HepG2 (cell line): ENCODE results near the gene CTCF. TPM values are rescaled to one million over a fixed set of nuclear protein-coding genes. Genes with fewer than 3 reads are reported as not detected.

ENCODE experiments used
- AHR ChIP-seq: IDR thresholded peaks from 2 replicates; pipeline ENCODE4 v1.6.1; 2018; ENCODE audit warnings: missing genetic modification reagents, missing compliant biosample characterization
- ASH2L ChIP-seq: fragments of 300-600, 200-600 bp; sonication (generic); IDR thresholded peaks from 2 replicates; pipeline ENCODE4 v1.7.0; 2017; ENCODE audit warnings: low read depth, mild to moderate bottlenecking, moderate library complexity, mixed read lengths, low read length; ENCODE audit not compliant: insufficient read length
- ATF6 ChIP-seq: sonication (generic); formaldehyde crosslinking; conservative IDR thresholded peaks from 2 replicates; pipeline ENCODE4 v1.4.0; 2020; ENCODE audit warnings: missing genetic modification reagents
- BORCS8-MEF2B ChIP-seq: sonication (generic); formaldehyde crosslinking; IDR thresholded peaks from 2 replicates; pipeline ENCODE4 v1.8.0; 2022; ENCODE audit warnings: mild to moderate bottlenecking, missing genetic modification reagents
- CBX2 ChIP-seq, 2 experiments: fragments of 200-600 bp in 1 of 2; sonication (generic); formaldehyde crosslinking in 1 of 2; IDR thresholded peaks; 2 replicates each; pipeline versions ENCODE4 v1.7.0 to v1.8.1; 2018 to 2022; ENCODE audit warnings: low read depth in 2 of 2, low read length in 1 of 2, mild to moderate bottlenecking in 1 of 2, missing genetic modification reagents in 1 of 2
- HDAC2 ChIP-seq: sonication (generic); formaldehyde crosslinking; IDR thresholded peaks from 2 replicates; pipeline ENCODE4 v1.4.0; 2020; ENCODE audit warnings: missing genetic modification reagents
- PITX1 ChIP-seq: sonication (generic); formaldehyde crosslinking; IDR thresholded peaks from 2 replicates; pipeline ENCODE4 v1.5.1; 2020; ENCODE audit warnings: mild to moderate bottlenecking, missing genetic modification reagents
- SALL1 ChIP-seq: sonication (generic); formaldehyde crosslinking; IDR thresholded peaks from 2 replicates; pipeline ENCODE4 v1.8.0; 2022; ENCODE audit warnings: mild to moderate bottlenecking, missing genetic modification reagents
- ZBTB38 ChIP-seq: sonication (generic); formaldehyde crosslinking; IDR thresholded peaks from 2 replicates; pipeline ENCODE4 v1.5.1; 2020; ENCODE audit warnings: mild to moderate bottlenecking, missing genetic modification reagents
- ZMAT5 ChIP-seq: sonication (generic); formaldehyde crosslinking; IDR thresholded peaks from 2 replicates; pipeline ENCODE4 v1.5.0; 2020; ENCODE audit warnings: mild to moderate bottlenecking, low read depth, missing genetic modification reagents, borderline replicate concordance
- ZNF318 ChIP-seq: sonication (generic); formaldehyde crosslinking; IDR thresholded peaks from 2 replicates; pipeline ENCODE4 v1.4.0; 2020; ENCODE audit warnings: mild to moderate bottlenecking, missing genetic modification reagents
- ZNF501 ChIP-seq: sonication (generic); formaldehyde crosslinking; IDR thresholded peaks from 2 replicates; pipeline ENCODE4 v1.5.1; 2020; ENCODE audit warnings: mild to moderate bottlenecking, moderate library complexity, missing genetic modification reagents
- ZNF709 ChIP-seq: sonication (generic); formaldehyde crosslinking; IDR thresholded peaks from 2 replicates; pipeline ENCODE4 v1.5.0; 2020; ENCODE audit warnings: mild to moderate bottlenecking, missing genetic modification reagents
- ZNF879 ChIP-seq: sonication (generic); formaldehyde crosslinking; IDR thresholded peaks from 2 replicates; pipeline ENCODE4 v1.8.1; 2023; ENCODE audit warnings: missing genetic modification reagents
- polyA plus RNA-seq, 8 experiments: library from polyadenylated mRNA; depleted of rRNA in 3 of 8; stranded (reverse) in 7 of 8; unstranded in 1 of 8; fragments of >200 nt; fragmentation: Illumina TruSeq in 4 of 8; extraction: Trizol in 4 of 8; gene quantifications; 2 replicates each; pipeline versions ENCODE4 v1.2.1 to v1.2.3, GENCODE V29; 2011 to 2016; ENCODE audit warnings: low read depth in 4 of 8, missing spikeins in 1 of 8, mixed read lengths in 1 of 8; ENCODE audit not compliant: insufficient read depth in 1 of 8
- total RNA-seq, 5 experiments: library from RNA; depleted of rRNA; stranded (reverse); fragments of >200 nt; fragmentation: Illumina TruSeq; extraction: Trizol; gene quantifications; 2 replicates each; pipeline ENCODE4 v1.2.3, GENCODE V29; 2016; ENCODE audit warnings: low read depth in 1 of 5
- TF ChIP-seq, protein P1 (sequence below): IDR thresholded peaks from 2 replicates; pipeline ENCODE4 v1.6.1; 2016; ENCODE audit warnings: missing compliant biosample characterization, missing genetic modification reagents, borderline replicate concordance

The CTCF gene
- total and polyA plus RNA-seq, 2 of the 13 experiments (the other 11 are each of a cell fraction or from before 2014, with no cell fraction given): 19.5 to 37.5 TPM

- TF ChIP-seq SALL1 (CRISPR knock-in tag) (peak; percentile 21; the same call in 1 of the 2 replicates), ZMAT5 (no peak), ZNF501 (CRISPR knock-in tag) (peak; percentile 62), PITX1 (CRISPR knock-in tag) (no peak), ZNF709 (CRISPR knock-in tag) (no peak), ZNF879 (CRISPR knock-in tag) (no peak), CBX2 (IDR thresholded peaks at IDR 0.05; ENCODE audit: low read depth, low read length) (no peak), CBX2 (CRISPR knock-in tag; IDR thresholded peaks at IDR 0.05; ENCODE audit: low read depth) (no peak), ATF6 (CRISPR knock-in tag) (peak; percentile 63; the same call in 1 of the 2 replicates), AHR (CRISPR knock-in tag) (no peak), ZNF318 (CRISPR knock-in tag) (no peak), BORCS8-MEF2B (CRISPR knock-in tag) (no peak; the same call in 1 of the 2 replicates), ZBTB38 (CRISPR knock-in tag) (no peak), ASH2L (no peak), HDAC2 (CRISPR knock-in tag) (no peak)
- TF ChIP-seq, protein P1, sequence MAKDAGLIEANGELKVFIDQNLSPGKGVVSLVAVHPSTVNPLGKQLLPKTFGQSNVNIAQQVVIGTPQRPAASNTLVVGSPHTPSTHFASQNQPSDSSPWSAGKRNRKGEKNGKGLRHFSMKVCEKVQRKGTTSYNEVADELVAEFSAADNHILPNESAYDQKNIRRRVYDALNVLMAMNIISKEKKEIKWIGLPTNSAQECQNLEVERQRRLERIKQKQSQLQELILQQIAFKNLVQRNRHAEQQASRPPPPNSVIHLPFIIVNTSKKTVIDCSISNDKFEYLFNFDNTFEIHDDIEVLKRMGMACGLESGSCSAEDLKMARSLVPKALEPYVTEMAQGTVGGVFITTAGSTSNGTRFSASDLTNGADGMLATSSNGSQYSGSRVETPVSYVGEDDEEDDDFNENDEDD (CRISPR knock-in tag): no peak
These were observed 110.7 kb downstream of the CTCF start (continued) for GRCh38 chr16:67672739-67673662.
